HEK293 (cell line): ENCODE results near the gene UPK1A.
A peak's percentile ranks its signal among the peaks of the same experiment; 100 is the strongest.

Source experiments
- GLI2 ChIP-seq: fragments of 450-650 bp; formaldehyde crosslinking; IDR thresholded peaks from 2 replicates; pipeline ENCODE4; 2017; ENCODE audit warnings: missing biosample characterization, missing genetic modification characterization, low read depth, borderline replicate concordance
- GLI4 ChIP-seq: fragments of 450-650 bp; formaldehyde crosslinking; IDR thresholded peaks from 2 replicates; pipeline ENCODE4 v1.5.1; 2016; ENCODE audit warnings: missing biosample characterization, missing genetic modification characterization
- GLIS1 ChIP-seq: fragments of 450-650 bp; formaldehyde crosslinking; IDR thresholded peaks from 2 replicates; pipeline ENCODE4 v1.5.1; 2016; ENCODE audit warnings: missing biosample characterization, missing genetic modification characterization
- HOXA7 ChIP-seq: sonication (generic); formaldehyde crosslinking; IDR thresholded peaks from 2 replicates; pipeline ENCODE4 v1.8.1; 2022; ENCODE audit warnings: missing genetic modification reagents, borderline replicate concordance
- KLF1 ChIP-seq: fragments of 450-650 bp; formaldehyde crosslinking; IDR thresholded peaks from 2 replicates; pipeline ENCODE4 v1.5.1; 2016; ENCODE audit warnings: missing biosample characterization, missing genetic modification characterization
- KLF16 ChIP-seq: fragments of 450-650 bp; formaldehyde crosslinking; IDR thresholded peaks from 2 replicates; pipeline ENCODE4 v1.5.1; 2017; ENCODE audit warnings: missing biosample characterization, missing genetic modification characterization
- KLF8 ChIP-seq: fragments of 450-650 bp; formaldehyde crosslinking; IDR thresholded peaks from 2 replicates; pipeline ENCODE4 v1.5.1; 2016; ENCODE audit warnings: missing biosample characterization, missing genetic modification characterization
- SP3 ChIP-seq: fragments of 450-650 bp; formaldehyde crosslinking; IDR thresholded peaks from 2 replicates; pipeline ENCODE4 v1.5.1; 2016; ENCODE audit warnings: missing biosample characterization, missing genetic modification characterization
- ZBTB20 ChIP-seq: fragments of 450-650 bp; formaldehyde crosslinking; IDR thresholded peaks from 2 replicates; pipeline ENCODE4 v1.5.1; 2016; ENCODE audit warnings: missing biosample characterization, missing genetic modification characterization
- ZNF132 ChIP-seq: fragments of 450-650 bp; formaldehyde crosslinking; IDR thresholded peaks from 2 replicates; pipeline ENCODE4 v1.5.1; 2017; ENCODE audit warnings: missing biosample characterization, missing genetic modification characterization, borderline replicate concordance
- ZNF169 ChIP-seq: fragments of 450-650 bp; formaldehyde crosslinking; IDR thresholded peaks from 2 replicates; pipeline ENCODE4 v1.5.1; 2016; ENCODE audit warnings: missing biosample characterization, missing genetic modification characterization
- ZNF2 ChIP-seq: fragments of 450-650 bp; formaldehyde crosslinking; IDR thresholded peaks from 2 replicates; pipeline ENCODE4 v1.5.1; 2016; ENCODE audit warnings: missing biosample characterization, missing genetic modification characterization
- ZNF211 ChIP-seq: fragments of 450-650 bp; formaldehyde crosslinking; IDR thresholded peaks from 2 replicates; pipeline ENCODE4 v1.5.1; 2016; ENCODE audit warnings: low read depth, missing biosample characterization, missing genetic modification characterization
- ZNF239 ChIP-seq: fragments of 450-650 bp; formaldehyde crosslinking; IDR thresholded peaks from 2 replicates; pipeline ENCODE4 v1.5.1; 2016; ENCODE audit warnings: missing biosample characterization, missing genetic modification characterization
- ZNF248 ChIP-seq: fragments of 450-650 bp; formaldehyde crosslinking; IDR thresholded peaks from 2 replicates; pipeline ENCODE4 v1.5.1; 2017; ENCODE audit warnings: missing biosample characterization, missing genetic modification characterization
- ZNF302 ChIP-seq: fragments of 450-650 bp; formaldehyde crosslinking; IDR thresholded peaks from 2 replicates; pipeline ENCODE4 v1.5.1; 2016; ENCODE audit warnings: missing biosample characterization, missing genetic modification characterization, low read depth
- ZNF548 ChIP-seq: fragments of 450-650 bp; formaldehyde crosslinking; IDR thresholded peaks from 2 replicates; pipeline ENCODE4 v1.5.1; 2016; ENCODE audit warnings: missing biosample characterization, missing genetic modification characterization
- ZNF549 ChIP-seq: fragments of 450-650 bp; IDR thresholded peaks from 2 replicates; pipeline ENCODE4 v1.5.1; 2018; ENCODE audit warnings: missing biosample characterization, missing genetic modification characterization, mild to moderate bottlenecking, inconsistent platforms, moderate library complexity
- ZNF571 ChIP-seq: fragments of 450-650 bp; formaldehyde crosslinking; IDR thresholded peaks from 2 replicates; pipeline ENCODE4 v1.5.0; 2017; ENCODE audit warnings: missing biosample characterization, missing genetic modification characterization
- ZNF624 ChIP-seq: fragments of 450-650 bp; formaldehyde crosslinking; IDR thresholded peaks from 2 replicates; pipeline ENCODE4 v1.5.1; 2017; ENCODE audit warnings: missing biosample characterization, missing genetic modification characterization
- TF ChIP-seq, protein P1 (sequence below): fragments of 450-650 bp; formaldehyde crosslinking; IDR thresholded peaks from 2 replicates; pipeline ENCODE4 v1.5.1; 2017; ENCODE audit warnings: missing biosample characterization, missing genetic modification characterization
- TF ChIP-seq, protein P2 (sequence below): fragments of 450-650 bp; formaldehyde crosslinking; IDR thresholded peaks from 2 replicates; pipeline ENCODE4 v1.5.1; 2017; ENCODE audit warnings: missing biosample characterization, missing genetic modification characterization
- TF ChIP-seq, protein P3 (sequence below): fragments of 450-650 bp; formaldehyde crosslinking; IDR thresholded peaks from 2 replicates; pipeline ENCODE4 v1.5.1; 2016; ENCODE audit warnings: missing biosample characterization, missing genetic modification characterization
- TF ChIP-seq, protein P4 (sequence below): fragments of 450-650 bp; formaldehyde crosslinking; IDR thresholded peaks from 2 replicates; pipeline ENCODE4 v1.5.1; 2016; ENCODE audit warnings: missing biosample characterization, missing genetic modification characterization
- TF ChIP-seq, protein P5 (sequence below): fragments of 450-650 bp; formaldehyde crosslinking; IDR thresholded peaks from 2 replicates; pipeline ENCODE4 v1.5.1; 2016; ENCODE audit warnings: missing biosample characterization, missing genetic modification characterization
- TF ChIP-seq, protein P6 (sequence below): fragments of 450-650 bp; formaldehyde crosslinking; IDR thresholded peaks from 2 replicates; pipeline ENCODE4 v1.5.1; 2016; ENCODE audit warnings: missing biosample characterization, missing genetic modification characterization

Gene UPK1A

DNA sequence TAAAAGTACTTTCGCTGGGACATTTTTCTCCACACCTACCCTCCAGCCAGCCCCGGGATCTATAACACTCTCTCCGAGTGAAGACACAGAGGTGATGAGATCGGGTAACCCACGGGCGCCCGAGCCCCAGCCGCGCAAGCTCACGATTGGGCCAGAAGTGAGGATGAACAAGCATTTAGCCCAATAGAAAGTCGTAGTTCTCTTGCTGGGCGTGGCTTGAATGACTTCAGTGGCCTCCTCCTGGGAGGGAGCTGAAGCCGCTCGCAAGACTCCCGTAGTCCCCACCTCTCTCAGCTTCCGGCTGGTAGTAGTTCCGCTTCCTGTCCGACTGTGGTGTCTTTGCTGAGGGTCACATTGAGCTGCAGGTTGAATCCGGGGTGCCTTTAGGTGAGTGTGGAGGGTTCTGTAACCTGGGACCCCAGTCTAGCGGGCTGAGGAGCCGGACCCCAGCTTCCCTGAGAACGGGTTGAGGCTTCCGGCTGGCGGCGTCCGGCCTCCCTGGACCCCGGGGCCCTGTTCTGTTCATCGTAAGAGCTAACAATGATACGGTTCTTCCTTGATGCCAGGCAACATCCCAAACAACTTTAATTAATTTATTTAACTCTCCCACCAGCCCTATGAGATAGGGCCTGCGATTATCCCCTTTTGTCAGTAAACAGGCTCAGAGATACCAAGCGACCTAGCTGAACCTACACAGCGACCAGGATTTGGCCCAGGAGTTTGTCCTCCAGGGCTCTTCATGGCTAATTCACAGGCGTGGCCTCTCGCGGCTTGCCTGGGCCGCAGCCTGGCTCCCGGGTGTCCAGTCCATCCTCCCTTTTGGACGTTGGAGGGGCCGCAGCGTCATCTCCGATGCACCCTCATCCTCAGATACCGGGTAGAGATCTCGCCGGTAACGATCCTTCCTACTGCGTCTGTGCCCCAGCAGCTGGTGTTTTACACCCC lies 18.0 kb upstream of the UPK1A start, which contains the start of gene COX6B1 (continued):
- TF ChIP-seq, protein P1, sequence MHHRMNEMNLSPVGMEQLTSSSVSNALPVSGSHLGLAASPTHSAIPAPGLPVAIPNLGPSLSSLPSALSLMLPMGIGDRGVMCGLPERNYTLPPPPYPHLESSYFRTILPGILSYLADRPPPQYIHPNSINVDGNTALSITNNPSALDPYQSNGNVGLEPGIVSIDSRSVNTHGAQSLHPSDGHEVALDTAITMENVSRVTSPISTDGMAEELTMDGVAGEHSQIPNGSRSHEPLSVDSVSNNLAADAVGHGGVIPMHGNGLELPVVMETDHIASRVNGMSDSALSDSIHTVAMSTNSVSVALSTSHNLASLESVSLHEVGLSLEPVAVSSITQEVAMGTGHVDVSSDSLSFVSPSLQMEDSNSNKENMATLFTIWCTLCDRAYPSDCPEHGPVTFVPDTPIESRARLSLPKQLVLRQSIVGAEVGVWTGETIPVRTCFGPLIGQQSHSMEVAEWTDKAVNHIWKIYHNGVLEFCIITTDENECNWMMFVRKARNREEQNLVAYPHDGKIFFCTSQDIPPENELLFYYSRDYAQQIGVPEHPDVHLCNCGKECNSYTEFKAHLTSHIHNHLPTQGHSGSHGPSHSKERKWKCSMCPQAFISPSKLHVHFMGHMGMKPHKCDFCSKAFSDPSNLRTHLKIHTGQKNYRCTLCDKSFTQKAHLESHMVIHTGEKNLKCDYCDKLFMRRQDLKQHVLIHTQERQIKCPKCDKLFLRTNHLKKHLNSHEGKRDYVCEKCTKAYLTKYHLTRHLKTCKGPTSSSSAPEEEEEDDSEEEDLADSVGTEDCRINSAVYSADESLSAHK (tag by site-specific recombination) = no peak
- TF ChIP-seq ZNF549 (no peak), ZNF548 (no peak), ZNF624 (tag by site-specific recombination) (no peak), KLF8 (tag by site-specific recombination) (peak; percentile 81), KLF16 (tag by site-specific recombination) (peak; percentile 64; the same call in 1 of the 2 replicates), ZNF239 (tag by site-specific recombination) (no peak), GLI2 (tag by site-specific recombination) (no peak), GLIS1 (tag by site-specific recombination) (peak; percentile 75; the same call in 1 of the 2 replicates), HOXA7 (CRISPR knock-in tag) (no peak), KLF1 (tag by site-specific recombination) (0 out of 2 replicates have a peak, but pooled peaks have one; percentile 13), ZNF302 (no peak), ZNF571 (tag by site-specific recombination) (no peak), ZNF211 (tag by site-specific recombination) (no peak), GLI4 (tag by site-specific recombination) (no peak), SP3 (tag by site-specific recombination) (peak; percentile 92), ZNF248 (tag by site-specific recombination) (no peak), ZBTB20 (tag by site-specific recombination) (peak; percentile 90), ZNF2 (peak; percentile 61; the same call in 1 of the 2 replicates), ZNF169 (tag by site-specific recombination) (no peak), ZNF132 (no peak)
- TF ChIP-seq, protein P2, sequence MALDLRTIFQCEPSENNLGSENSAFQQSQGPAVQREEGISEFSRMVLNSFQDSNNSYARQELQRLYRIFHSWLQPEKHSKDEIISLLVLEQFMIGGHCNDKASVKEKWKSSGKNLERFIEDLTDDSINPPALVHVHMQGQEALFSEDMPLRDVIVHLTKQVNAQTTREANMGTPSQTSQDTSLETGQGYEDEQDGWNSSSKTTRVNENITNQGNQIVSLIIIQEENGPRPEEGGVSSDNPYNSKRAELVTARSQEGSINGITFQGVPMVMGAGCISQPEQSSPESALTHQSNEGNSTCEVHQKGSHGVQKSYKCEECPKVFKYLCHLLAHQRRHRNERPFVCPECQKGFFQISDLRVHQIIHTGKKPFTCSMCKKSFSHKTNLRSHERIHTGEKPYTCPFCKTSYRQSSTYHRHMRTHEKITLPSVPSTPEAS (tag by site-specific recombination) = no peak
- TF ChIP-seq, protein P3, sequence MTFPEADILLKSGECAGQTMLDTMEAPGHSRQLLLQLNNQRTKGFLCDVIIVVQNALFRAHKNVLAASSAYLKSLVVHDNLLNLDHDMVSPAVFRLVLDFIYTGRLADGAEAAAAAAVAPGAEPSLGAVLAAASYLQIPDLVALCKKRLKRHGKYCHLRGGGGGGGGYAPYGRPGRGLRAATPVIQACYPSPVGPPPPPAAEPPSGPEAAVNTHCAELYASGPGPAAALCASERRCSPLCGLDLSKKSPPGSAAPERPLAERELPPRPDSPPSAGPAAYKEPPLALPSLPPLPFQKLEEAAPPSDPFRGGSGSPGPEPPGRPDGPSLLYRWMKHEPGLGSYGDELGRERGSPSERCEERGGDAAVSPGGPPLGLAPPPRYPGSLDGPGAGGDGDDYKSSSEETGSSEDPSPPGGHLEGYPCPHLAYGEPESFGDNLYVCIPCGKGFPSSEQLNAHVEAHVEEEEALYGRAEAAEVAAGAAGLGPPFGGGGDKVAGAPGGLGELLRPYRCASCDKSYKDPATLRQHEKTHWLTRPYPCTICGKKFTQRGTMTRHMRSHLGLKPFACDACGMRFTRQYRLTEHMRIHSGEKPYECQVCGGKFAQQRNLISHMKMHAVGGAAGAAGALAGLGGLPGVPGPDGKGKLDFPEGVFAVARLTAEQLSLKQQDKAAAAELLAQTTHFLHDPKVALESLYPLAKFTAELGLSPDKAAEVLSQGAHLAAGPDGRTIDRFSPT (tag by site-specific recombination) = no peak
- TF ChIP-seq, protein P4, sequence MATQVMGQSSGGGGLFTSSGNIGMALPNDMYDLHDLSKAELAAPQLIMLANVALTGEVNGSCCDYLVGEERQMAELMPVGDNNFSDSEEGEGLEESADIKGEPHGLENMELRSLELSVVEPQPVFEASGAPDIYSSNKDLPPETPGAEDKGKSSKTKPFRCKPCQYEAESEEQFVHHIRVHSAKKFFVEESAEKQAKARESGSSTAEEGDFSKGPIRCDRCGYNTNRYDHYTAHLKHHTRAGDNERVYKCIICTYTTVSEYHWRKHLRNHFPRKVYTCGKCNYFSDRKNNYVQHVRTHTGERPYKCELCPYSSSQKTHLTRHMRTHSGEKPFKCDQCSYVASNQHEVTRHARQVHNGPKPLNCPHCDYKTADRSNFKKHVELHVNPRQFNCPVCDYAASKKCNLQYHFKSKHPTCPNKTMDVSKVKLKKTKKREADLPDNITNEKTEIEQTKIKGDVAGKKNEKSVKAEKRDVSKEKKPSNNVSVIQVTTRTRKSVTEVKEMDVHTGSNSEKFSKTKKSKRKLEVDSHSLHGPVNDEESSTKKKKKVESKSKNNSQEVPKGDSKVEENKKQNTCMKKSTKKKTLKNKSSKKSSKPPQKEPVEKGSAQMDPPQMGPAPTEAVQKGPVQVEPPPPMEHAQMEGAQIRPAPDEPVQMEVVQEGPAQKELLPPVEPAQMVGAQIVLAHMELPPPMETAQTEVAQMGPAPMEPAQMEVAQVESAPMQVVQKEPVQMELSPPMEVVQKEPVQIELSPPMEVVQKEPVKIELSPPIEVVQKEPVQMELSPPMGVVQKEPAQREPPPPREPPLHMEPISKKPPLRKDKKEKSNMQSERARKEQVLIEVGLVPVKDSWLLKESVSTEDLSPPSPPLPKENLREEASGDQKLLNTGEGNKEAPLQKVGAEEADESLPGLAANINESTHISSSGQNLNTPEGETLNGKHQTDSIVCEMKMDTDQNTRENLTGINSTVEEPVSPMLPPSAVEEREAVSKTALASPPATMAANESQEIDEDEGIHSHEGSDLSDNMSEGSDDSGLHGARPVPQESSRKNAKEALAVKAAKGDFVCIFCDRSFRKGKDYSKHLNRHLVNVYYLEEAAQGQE (tag by site-specific recombination) = no peak; the same call in 1 of the 2 replicates
- TF ChIP-seq, protein P5, sequence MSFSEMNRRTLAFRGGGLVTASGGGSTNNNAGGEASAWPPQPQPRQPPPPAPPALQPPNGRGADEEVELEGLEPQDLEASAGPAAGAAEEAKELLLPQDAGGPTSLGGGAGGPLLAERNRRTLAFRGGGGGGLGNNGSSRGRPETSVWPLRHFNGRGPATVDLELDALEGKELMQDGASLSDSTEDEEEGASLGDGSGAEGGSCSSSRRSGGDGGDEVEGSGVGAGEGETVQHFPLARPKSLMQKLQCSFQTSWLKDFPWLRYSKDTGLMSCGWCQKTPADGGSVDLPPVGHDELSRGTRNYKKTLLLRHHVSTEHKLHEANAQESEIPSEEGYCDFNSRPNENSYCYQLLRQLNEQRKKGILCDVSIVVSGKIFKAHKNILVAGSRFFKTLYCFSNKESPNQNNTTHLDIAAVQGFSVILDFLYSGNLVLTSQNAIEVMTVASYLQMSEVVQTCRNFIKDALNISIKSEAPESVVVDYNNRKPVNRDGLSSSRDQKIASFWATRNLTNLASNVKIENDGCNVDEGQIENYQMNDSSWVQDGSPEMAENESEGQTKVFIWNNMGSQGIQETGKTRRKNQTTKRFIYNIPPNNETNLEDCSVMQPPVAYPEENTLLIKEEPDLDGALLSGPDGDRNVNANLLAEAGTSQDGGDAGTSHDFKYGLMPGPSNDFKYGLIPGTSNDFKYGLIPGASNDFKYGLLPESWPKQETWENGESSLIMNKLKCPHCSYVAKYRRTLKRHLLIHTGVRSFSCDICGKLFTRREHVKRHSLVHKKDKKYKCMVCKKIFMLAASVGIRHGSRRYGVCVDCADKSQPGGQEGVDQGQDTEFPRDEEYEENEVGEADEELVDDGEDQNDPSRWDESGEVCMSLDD (tag by site-specific recombination) = peak; percentile 55; the same call in 1 of the 2 replicates
- TF ChIP-seq, protein P6, sequence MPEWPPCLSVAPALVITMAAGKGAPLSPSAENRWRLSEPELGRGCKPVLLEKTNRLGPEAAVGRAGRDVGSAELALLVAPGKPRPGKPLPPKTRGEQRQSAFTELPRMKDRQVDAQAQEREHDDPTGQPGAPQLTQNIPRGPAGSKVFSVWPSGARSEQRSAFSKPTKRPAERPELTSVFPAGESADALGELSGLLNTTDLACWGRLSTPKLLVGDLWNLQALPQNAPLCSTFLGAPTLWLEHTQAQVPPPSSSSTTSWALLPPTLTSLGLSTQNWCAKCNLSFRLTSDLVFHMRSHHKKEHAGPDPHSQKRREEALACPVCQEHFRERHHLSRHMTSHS (tag by site-specific recombination) = no peak
